ENCODE results near the gene KLRC3.
"Not testable (repeated sequence)": the region's sequence is repeated elsewhere in the genome, so short reads cannot be mapped to it uniquely, and the experiment has no call there.

Gene KLRC3

GRCh38 chr12:10369557-10370415 is 50.6 kb downstream of the KLRC3 start:
- DNase-seq (ENCODE audit: low read depth, low spot score): no peak

GRCh38 chr12:10368206-10369171 is 51.9 kb downstream of the KLRC3 start:
- no peak for DNase-seq (ENCODE audit: low read depth, low spot score)

- DNase-seq (ENCODE audit: low read depth, low spot score): not testable (repeated sequence)
Observed at GRCh38 chr12:10367714-10368113, 52.7 kb downstream of the KLRC3 start.

GRCh38 chr12:10366875-10367274 is 53.5 kb downstream of the KLRC3 start:
- DNase-seq (ENCODE audit: low read depth, low spot score): no peak

GRCh38 chr12:10365696-10366405 is 54.5 kb downstream of the KLRC3 start:
- no peak for DNase-seq (ENCODE audit: low read depth, low spot score)

- peak; percentile 69 for DNase-seq (ENCODE audit: low read depth, low spot score)
Observed at GRCh38 chr12:10364815-10365622, 55.4 kb downstream of the KLRC3 start.

- no peak for DNase-seq (ENCODE audit: low read depth, low spot score)
Observed at GRCh38 chr12:10363914-10364814, 56.2 kb downstream of the KLRC3 start.

- no peak for DNase-seq (ENCODE audit: low read depth, low spot score)
Observed at GRCh38 chr12:10363658-10363913, 56.8 kb downstream of the KLRC3 start.

- DNase-seq (ENCODE audit: low read depth, low spot score): no peak
Observed at GRCh38 chr12:10362828-10363657, 57.4 kb downstream of the KLRC3 start.

GRCh38 chr12:10362325-10362724 is 58.1 kb downstream of the KLRC3 start:
- no peak for DNase-seq (ENCODE audit: low read depth, low spot score)

All from smooth muscle cell of the brain vasculature (primary cell).